Activated CD4-positive, alpha-beta T cell treated with anti-CD3 and anti-CD28 coated beads, Interleukin-2, amount 10 ng/mL, durations not matched to agents 7 days and 5 days (primary cell): ENCODE data around the gene NAXE. TPM values are rescaled to one million over a fixed set of nuclear protein-coding genes. Genes with fewer than 3 reads are reported as not detected.
"Not testable (repeated sequence)": the region's sequence is repeated elsewhere in the genome, so short reads cannot be mapped to it uniquely, and the experiment has no call there.

ENCODE experiments used
- CTCF ChIA-PET: fragments of 350-600 bp; sonication (Branson Sonifier 250); formaldehyde crosslinking; loops from one replicate; lab custom pipeline; 2021; ENCODE audit warnings: antibody characterized with exemption; lab: Charles Lee
- POLR2A ChIA-PET: fragments of 350-600 bp; sonication (Branson Sonifier 250); formaldehyde crosslinking; loops from one replicate; lab custom pipeline; 2021; ENCODE audit warnings: antibody characterized with exemption; lab: Charles Lee
- DNase-seq: peaks from one replicate; pipeline ENCODE4 v3.0.0-alpha.2; 2020
- H3K27ac Mint-ChIP-seq: one replicate; pipeline ENCODE4 v1.8.0; 2021; ENCODE audit warnings: mild to moderate bottlenecking, moderate library complexity, mixed read lengths
- H3K27me3 Mint-ChIP-seq: one replicate; pipeline ENCODE4 v1.8.0; 2021; ENCODE audit warnings: mixed read lengths
- H3K36me3 Mint-ChIP-seq: one replicate; pipeline ENCODE4 v1.8.0; 2021; ENCODE audit warnings: low read depth, mixed read lengths
- H3K4me1 Mint-ChIP-seq: one replicate; pipeline ENCODE4 v1.8.0; 2021; ENCODE audit warnings: mixed read lengths
- H3K4me3 Mint-ChIP-seq: one replicate; pipeline ENCODE4 v1.8.0; 2021; ENCODE audit warnings: mild to moderate bottlenecking, moderate library complexity, mixed read lengths
- H3K9me3 Mint-ChIP-seq: one replicate; pipeline ENCODE4 v1.8.0; 2021; ENCODE audit warnings: mixed read lengths
- total RNA-seq, 2 experiments: library from RNA; stranded (reverse); gene quantifications; one replicate each; pipeline ENCODE4 v1.2.3, GENCODE V29; 2021

The NAXE gene
- total RNA-seq, 2 experiments from 2014 or later, result 52.9 to 54.2 TPM

DNA sequence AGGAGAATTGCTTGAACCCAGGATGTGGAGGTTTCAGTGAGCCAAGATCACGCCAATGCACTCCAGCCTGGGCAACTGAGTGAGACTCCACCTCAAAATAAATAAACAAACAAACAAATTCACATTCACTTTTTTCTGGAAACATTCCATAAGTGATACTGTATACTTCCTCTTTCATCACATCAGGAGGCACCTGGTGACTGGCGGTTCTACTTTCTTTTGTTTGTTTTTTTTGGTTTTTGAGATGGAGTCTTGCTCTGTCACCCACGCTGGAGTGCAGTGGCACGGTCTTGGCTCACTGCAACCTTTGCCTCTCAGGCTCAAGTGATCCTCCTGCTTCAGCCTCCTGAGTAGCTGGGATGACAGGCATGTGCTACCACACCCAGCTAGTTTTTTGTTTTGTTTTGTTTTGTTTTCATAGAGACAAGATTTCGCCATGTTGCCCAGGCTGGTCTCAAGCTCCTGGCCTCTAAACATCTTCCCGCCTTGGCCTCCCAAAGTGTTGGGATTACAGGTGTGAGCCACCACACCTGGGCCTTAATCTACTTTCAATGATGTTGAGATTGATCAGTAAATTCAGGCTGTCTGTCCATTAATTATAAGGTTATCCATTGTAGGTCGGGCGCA, 38.4 kb downstream of the NAXE start:
- ChIA-PET POLR2A (no interaction called here), CTCF (interaction anchor here (1.1 to 2.2 kb wide), 3 partner anchors 10 to 31 kb away, joined by 3 to 5 read pairs (median 4); partner anchors contain the start of gene BCAN)
- Mint-ChIP-seq H3K4me1 (peaks cover 8% of the 10 kb centered on the region), H3K27me3 (peaks cover 66% of the 10 kb centered on the region), H3K9me3 (no peaks in the 10 kb centered on the region), H3K27ac (no peak overlapping the region), H3K4me3 (no peak overlapping the region), H3K36me3 (no peaks in the 10 kb centered on the region)
- DNase-seq, result no peak

DNA sequence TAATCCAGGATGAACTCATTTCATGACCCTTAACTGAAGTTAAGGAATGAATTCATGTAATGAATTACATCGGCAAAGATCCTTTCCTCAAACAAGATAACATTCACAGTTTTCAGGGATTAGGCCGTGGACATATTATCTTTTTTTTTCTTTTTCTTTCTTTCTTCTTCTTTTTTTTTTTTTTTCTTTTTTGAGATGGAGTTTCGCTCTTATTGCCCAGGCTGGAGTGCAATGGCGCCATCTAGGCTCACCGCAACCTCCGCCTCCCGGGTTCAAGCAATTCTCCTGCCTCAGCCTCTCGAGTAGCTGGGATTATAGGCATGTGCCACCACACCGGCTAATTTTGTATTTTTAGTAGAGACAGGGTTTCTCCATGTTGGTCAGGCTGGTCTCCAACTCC, 39.6 kb downstream of the NAXE start:
- not testable (repeated sequence) for H3K27ac Mint-ChIP-seq, H3K36me3 Mint-ChIP-seq, H3K9me3 Mint-ChIP-seq, DNase-seq, H3K4me1 Mint-ChIP-seq, H3K4me3 Mint-ChIP-seq
- ChIA-PET CTCF (interaction anchor here (0.7 to 2.2 kb wide), 3 partner anchors 8 to 253 kb away, joined by 4 to 5 read pairs (median 4); partner anchors contain the start of gene BCAN), POLR2A (interaction anchor here (0.6 kb wide), 1 partner anchor 177 kb away, joined by 13 read pairs; no protein-coding TSS in a partner anchor)
- H3K27me3 Mint-ChIP-seq, result peaks cover 67% of the 10 kb centered on the region

DNA sequence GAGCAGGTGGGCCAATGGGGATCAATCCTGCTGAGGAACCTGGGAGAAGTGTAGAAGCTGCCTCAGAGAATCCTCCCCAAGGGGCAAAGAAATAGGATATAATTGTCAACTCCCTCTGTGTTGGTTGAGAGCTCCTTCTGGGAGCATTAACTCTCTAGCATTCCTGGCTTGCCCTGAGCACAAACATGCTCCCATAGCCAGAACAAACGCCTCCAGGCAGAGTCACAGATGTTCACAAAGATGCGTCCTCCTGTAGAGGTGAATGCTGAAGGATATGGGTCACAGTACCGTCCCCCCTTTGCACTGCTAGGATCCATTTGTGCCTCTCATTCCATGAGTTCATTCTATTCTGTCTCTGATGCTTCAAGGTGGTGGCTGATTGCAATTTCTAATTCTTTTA, 40.8 kb downstream of the NAXE start:
- H3K4me3 Mint-ChIP-seq, result no peak overlapping the region
- POLR2A ChIA-PET, result no interaction called here
- no peaks in the 10 kb centered on the region for H3K9me3 Mint-ChIP-seq
- H3K4me1 Mint-ChIP-seq, result no peaks in the 10 kb centered on the region
- no peaks in the 10 kb centered on the region for H3K36me3 Mint-ChIP-seq
- H3K27me3 Mint-ChIP-seq, result peaks cover 67% of the 10 kb centered on the region
- no peak for DNase-seq
- no peak overlapping the region for H3K27ac Mint-ChIP-seq
- CTCF ChIA-PET, result interaction anchor here (0.8 to 1.6 kb wide), 3 partner anchors 27 to 94 kb away, joined by 3 to 5 read pairs (median 3); no protein-coding TSS in a partner anchor

DNA sequence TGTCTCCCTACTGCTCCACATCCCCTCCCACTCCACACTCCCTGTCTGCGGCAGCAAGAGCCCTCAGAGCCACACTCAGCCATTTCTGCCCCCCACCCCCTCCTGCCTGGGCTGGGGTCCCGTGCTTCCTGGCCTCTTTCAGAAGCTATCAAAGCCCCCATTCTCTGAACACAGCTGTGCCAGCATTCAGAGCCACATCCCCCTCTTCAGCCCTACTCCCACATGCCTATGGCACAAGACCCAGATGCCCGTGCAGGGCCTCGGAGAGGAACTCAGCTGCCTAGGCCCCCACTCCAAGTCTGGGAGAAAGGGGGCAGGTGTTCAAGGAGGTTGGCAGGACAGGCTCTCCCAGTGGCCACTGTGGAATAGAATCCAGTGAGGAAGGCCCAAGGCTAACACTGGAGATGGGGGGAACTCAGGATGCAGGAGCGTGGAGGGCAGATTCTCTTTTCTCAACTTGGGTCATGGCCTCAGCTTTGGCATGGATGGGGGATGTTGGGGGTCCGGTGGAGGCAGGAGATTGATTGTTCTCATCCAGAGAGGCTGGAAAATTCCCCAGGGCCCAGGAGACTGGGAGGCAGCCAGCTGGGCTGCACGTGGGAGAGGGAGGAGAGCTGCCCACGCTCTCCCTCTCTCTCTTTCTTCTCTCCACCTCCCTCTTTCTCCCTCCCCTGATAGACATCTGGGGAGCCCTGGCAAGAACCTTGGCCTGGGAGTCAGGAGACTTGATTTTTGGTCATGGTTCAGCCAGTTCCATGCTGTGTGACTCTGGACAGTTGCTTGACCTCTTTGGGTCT, 46.8 kb downstream of the NAXE start:
- no peaks in the 10 kb centered on the region for H3K9me3 Mint-ChIP-seq
- CTCF ChIA-PET, result interaction anchor here (1.7 to 2.3 kb wide), 2 partner anchors 8 to 14 kb away, joined by 5 to 8 read pairs; no protein-coding TSS in a partner anchor
- H3K27ac Mint-ChIP-seq, result no peak overlapping the region

DNA sequence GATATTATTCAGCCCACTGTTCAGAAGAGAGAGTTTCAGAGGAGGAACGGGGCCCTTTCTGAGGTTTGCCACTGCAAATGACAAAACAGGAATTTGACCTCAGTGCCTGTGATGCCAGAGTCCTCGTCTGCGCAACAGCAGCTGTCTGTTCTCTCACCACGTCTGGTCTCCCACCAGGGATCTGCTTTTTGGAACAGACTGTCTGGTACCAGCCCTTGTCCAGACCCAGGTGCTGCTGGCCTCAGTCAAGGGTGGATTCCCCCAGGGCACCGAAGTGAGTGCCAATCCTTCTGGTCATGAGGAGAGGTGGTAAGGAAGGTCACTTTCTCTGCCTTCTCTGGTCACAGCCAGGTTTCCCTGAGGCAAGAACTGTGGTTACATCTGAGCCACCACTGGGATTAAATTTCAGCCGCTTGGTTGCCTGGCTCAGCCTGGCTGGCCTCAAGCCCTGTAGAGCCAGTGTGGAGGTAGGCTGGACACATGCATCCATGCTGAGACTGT, 48.1 kb downstream of the NAXE start:
- DNase-seq, result no peak
- Mint-ChIP-seq H3K27ac (no peak overlapping the region), H3K4me1 (peaks cover 32% of the 10 kb centered on the region), H3K9me3 (no peaks in the 10 kb centered on the region), H3K36me3 (no peaks in the 10 kb centered on the region), H3K27me3 (peaks cover 75% of the 10 kb centered on the region), H3K4me3 (no peak overlapping the region)
- ChIA-PET POLR2A (no interaction called here), CTCF (interaction anchor here (1.7 to 2.3 kb wide), 2 partner anchors 9 to 15 kb away, joined by 5 to 8 read pairs; no protein-coding TSS in a partner anchor)

More for the DNA sequence above, 46.8 kb downstream of the NAXE start:
- Mint-ChIP-seq H3K4me3 (no peak overlapping the region), H3K36me3 (no peaks in the 10 kb centered on the region), H3K27me3 (peaks cover 75% of the 10 kb centered on the region), H3K4me1 (peaks cover 20% of the 10 kb centered on the region)
- POLR2A ChIA-PET, result no interaction called here
- no peak for DNase-seq

DNA sequence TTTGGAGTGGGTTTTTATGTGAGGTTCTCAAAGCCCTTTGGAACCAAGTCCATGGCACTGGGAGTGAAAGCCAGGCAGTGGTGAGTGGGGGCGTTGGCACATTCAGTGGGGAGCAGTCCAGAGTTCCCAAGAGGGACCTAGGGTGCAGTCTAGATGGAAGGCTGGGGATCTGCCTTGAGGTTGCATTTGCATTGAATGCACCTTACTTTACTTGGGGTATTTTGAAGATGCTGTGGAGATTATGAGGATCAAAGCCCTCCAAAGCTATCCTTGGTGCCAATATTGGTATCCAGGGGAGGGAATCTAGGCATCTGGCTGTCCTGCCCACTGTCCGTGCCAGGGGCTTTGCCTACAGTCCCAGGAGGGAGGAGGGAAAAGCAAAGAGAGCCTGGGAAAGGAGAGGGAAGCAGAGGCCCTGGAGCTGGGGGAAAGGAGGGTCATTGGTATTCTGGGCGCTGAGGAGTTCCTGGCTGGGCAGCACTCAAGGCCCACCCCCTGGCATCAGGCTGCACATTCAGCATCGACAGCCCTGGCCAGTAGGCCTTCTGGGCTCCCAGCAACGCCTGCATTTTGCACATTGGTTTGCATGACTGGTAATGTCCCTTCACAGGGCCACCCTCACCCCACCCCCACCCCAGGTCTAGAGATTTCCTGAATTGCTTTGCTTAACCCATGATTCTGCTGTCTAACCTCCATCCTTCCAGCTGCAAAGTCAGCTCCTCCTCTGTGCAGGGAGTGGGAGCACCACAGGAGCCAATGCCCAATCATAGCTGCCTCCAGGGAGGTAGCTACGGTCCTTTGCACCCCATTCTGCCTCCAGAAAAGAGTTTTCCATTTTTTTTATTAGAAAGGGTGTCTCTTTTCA, 49.5 kb downstream of the NAXE start:
- ChIA-PET CTCF (interaction anchor here (0.7 to 3.5 kb wide), 12 partner anchors 9 to 255 kb away, joined by 3 to 20 read pairs (median 3); no protein-coding TSS in a partner anchor), POLR2A (no interaction called here)
- H3K36me3 Mint-ChIP-seq, result no peaks in the 10 kb centered on the region

DNA sequence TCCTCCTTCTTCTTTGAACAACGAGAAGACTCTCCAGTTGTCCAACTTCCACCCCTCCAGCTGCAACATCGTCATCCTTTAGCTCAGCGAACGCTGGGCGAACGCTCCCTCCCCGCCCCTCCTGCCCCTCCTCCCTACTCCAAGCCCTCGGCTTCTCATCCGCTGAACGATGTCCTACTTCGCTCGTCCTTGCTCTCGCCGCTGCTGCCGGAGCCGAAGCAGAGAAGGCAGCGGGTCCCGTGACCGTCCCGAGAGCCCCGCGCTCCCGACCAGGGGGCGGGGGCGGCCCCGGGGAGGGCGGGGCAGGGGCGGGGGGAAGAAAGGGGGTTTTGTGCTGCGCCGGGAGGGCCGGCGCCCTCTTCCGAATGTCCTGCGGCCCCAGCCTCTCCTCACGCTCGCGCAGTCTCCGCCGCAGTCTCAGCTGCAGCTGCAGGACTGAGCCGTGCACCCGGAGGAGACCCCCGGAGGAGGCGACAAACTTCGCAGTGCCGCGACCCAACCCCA, 50.2 kb downstream of the NAXE start, which contains the start of gene BCAN:
Gene BCAN, plus strand, starts transcription at position 357 of the 504 bp plus-strand sequence. CDS start 3,938 bp downstream, outside the sequence.
- no peaks in the 10 kb centered on the region for H3K9me3 Mint-ChIP-seq
- peaks cover 33% of the 10 kb centered on the region for H3K4me1 Mint-ChIP-seq
- no peak for DNase-seq
- POLR2A ChIA-PET, result interaction anchor here (0.5 kb wide), 1 partner anchor 9 kb away, joined by 3 read pairs; no protein-coding TSS in a partner anchor
- no peak within 1 kb of the TSS for H3K27ac Mint-ChIP-seq
- CTCF ChIA-PET, result interaction anchor here (0.8 to 3.5 kb wide), 9 partner anchors 11 to 256 kb away, joined by 3 to 20 read pairs (median 4); no protein-coding TSS in a partner anchor
- peak within 1 kb of the TSS; percentile 3 for H3K4me3 Mint-ChIP-seq
- peaks cover 77% of the 10 kb centered on the region for H3K27me3 Mint-ChIP-seq
- no peaks in the 10 kb centered on the region for H3K36me3 Mint-ChIP-seq

More for the DNA sequence above, 49.5 kb downstream of the NAXE start:
- Mint-ChIP-seq H3K4me3 (peak overlapping the region; percentile 3), H3K27ac (no peak overlapping the region), H3K4me1 (peaks cover 33% of the 10 kb centered on the region), H3K9me3 (no peaks in the 10 kb centered on the region), H3K27me3 (peaks cover 79% of the 10 kb centered on the region)
- DNase-seq, result no peak

DNA sequence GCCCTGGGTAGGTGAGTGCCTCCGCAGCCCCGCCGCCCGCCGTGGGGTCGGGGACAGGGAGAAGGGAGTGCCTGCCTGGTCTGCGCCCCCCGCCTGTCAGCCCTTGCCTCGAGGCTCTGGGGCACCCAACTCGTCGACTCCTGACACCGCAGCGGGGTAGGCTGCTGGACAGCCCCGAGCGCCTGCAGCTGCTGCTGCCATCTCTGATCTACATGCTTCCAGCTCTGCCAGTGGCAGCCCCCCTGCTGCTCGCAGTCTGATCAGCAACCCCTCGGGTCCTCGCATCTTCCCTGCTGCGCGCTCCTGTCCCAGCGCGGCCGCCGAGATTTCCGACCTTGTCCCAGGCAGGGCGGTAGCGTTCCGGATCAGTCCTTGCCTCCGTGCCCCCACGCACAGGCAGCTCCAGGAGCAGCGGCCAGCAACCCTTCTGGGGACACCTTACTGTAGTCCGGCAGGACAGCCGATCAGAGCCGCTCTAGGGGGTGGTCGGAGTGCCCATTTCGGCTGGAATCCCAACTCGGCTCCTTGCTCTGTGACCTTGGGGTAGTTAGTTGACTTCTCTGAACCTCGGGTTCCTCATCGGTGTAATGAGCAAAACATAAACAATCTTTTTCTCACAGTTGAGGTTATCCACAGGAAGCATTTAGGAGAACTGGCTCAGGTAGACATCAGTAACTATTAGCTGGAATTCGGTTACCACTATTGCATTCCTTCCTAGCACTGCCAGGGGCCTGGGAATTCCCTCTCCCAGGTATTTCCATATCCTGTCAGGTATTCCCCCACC, 50.9 kb downstream of the NAXE start:
- H3K4me1 Mint-ChIP-seq, result peaks cover 33% of the 10 kb centered on the region
- CTCF ChIA-PET, result interaction anchor here (0.7 to 3.5 kb wide), 13 partner anchors 12 to 257 kb away, joined by 3 to 20 read pairs (median 5); partner anchors contain the start of genes HAPLN2 and NTRK1
- POLR2A ChIA-PET, result interaction anchor here (0.5 kb wide), 1 partner anchor 8 kb away, joined by 3 read pairs; no protein-coding TSS in a partner anchor
- no peaks in the 10 kb centered on the region for H3K9me3 Mint-ChIP-seq
- H3K27ac Mint-ChIP-seq, result no peak overlapping the region
- H3K4me3 Mint-ChIP-seq, result no peak overlapping the region
- no peaks in the 10 kb centered on the region for H3K36me3 Mint-ChIP-seq
- no peak for DNase-seq
- H3K27me3 Mint-ChIP-seq, result peaks cover 84% of the 10 kb centered on the region

DNA sequence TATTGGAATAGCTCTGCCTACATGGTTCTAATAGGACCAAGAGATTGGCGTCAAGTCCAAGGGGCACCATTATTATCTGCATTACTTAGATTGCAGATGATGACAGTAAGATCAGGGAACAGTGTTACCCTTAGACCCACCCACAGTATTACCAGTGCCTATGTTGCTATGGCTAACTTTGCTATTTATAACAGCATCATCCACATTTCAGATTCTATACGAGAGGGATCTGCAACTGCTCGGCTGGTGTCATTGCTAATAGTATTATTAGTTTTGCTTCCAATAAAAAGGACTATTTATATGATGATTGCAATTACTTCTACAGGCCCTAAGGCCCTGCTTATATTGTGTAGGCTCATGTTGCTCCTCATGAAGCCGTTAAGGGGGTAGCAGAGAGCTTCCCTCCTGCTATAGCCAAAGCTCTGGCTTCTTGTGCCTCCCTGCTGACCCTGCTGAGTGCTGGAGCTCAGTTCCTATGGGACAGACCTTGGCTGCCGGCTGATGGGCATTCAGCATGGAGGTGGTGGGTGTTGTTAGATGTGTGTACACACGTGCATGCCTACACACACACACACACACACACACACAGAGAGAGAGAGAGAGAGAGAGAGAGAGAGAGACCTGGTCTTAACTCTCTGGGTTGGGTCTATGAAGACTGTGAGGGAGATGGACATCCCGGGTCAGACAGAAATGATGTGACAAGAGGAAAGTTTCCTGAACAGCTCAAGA, 51.6 kb downstream of the NAXE start:
- Mint-ChIP-seq H3K27ac (no peak overlapping the region), H3K27me3 (peaks cover 86% of the 10 kb centered on the region), H3K9me3 (no peaks in the 10 kb centered on the region), H3K4me3 (no peak overlapping the region), H3K36me3 (no peaks in the 10 kb centered on the region), H3K4me1 (peaks cover 33% of the 10 kb centered on the region)
- DNase-seq, result no peak
- ChIA-PET CTCF (interaction anchor here (0.6 to 3.5 kb wide), 15 partner anchors 9 to 449 kb away, joined by 3 to 20 read pairs (median 5); partner anchors contain the start of genes HAPLN2 and NTRK1), POLR2A (no interaction called here)

DNA sequence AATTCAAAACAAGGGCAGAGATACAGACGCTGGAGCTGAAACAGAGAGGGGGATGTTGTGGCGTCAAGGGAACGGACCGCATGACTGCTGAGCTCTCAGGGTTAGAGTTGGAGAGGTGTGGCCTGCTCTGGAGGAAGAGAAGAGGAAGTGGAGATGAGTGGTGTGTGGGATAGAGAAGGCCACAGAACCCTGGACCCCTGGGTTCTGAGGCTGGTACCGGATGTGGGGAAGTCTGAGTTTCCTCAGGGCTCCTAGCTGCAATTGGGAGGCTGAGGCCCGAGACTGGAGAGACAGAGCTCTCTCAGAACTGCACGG, 52.2 kb downstream of the NAXE start:
- Mint-ChIP-seq H3K4me3 (no peak overlapping the region), H3K4me1 (peaks cover 33% of the 10 kb centered on the region), H3K27ac (no peak overlapping the region), H3K9me3 (no peaks in the 10 kb centered on the region), H3K36me3 (no peaks in the 10 kb centered on the region), H3K27me3 (peaks cover 84% of the 10 kb centered on the region)
- ChIA-PET POLR2A (no interaction called here), CTCF (interaction anchor here (0.6 to 3.5 kb wide), 12 partner anchors 8 to 448 kb away, joined by 3 to 20 read pairs (median 5); partner anchors contain the start of gene HAPLN2)
- DNase-seq, result peak; percentile 65
